ENCODE data around the gene ARIH2.

GRCh38 chr3:49025793-49026520, 107.3 kb downstream of the ARIH2 start:
- TF ChIP-seq ZNF143 (CRISPR knock-in tag; IDR thresholded peaks at IDR 0.05): no peak
- no peak for TF ChIP-seq ADNP (tag; IDR thresholded peaks at IDR 0.05)
- TF ChIP-seq NONO (IDR thresholded peaks at IDR 0.05; ENCODE audit: low read depth in 2 of 2, low read length in 1 of 2): no peak
- no peak for TF ChIP-seq TAF1 (IDR thresholded peaks at IDR 0.05; ENCODE audit: control insufficient read depth, extremely low read depth, insufficient read depth, low read length, severe bottlenecking)
- no peak for TF ChIP-seq NR2C2 (CRISPR knock-in tag; IDR thresholded peaks at IDR 0.05)
- TF ChIP-seq NR2C2 (tag; IDR thresholded peaks at IDR 0.05): no peak
- no peak for TF ChIP-seq ZBTB8A (IDR thresholded peaks at IDR 0.05; ENCODE audit: partially characterized antibody)
- TF ChIP-seq ZNF274 (IDR thresholded peaks at IDR 0.05; ENCODE audit: borderline replicate concordance, low read depth, low read length): no peak
- TF ChIP-seq EP300 (IDR thresholded peaks at IDR 0.05; ENCODE audit: low read length): no peak
- TF ChIP-seq ZEB2 (IDR thresholded peaks at IDR 0.05): no peak
- no peak for TF ChIP-seq NFE2L1 (tag; IDR thresholded peaks at IDR 0.05; ENCODE audit: borderline replicate concordance, low read depth)
- no peak for TF ChIP-seq FOXM1 (IDR thresholded peaks at IDR 0.05; ENCODE audit: low read depth)
- no peak for TF ChIP-seq FOXM1 (CRISPR knock-in tag; IDR thresholded peaks at IDR 0.05; ENCODE audit: low read depth)
- no peak for TF ChIP-seq CTCF (IDR thresholded peaks at IDR 0.05 in 2 of 3, conservative IDR thresholded peaks at IDR 0.05 in 1 of 3; ENCODE audit: insufficient read depth in 2 of 3, low read depth in 1 of 3, low read length in 3 of 3)
- TF ChIP-seq TFE3 (CRISPR knock-in tag; IDR thresholded peaks at IDR 0.05): no peak
